Smooth muscle cell (in vitro differentiated cells): ENCODE results near the gene NDUFA3. TPM values are rescaled to one million over a fixed set of nuclear protein-coding genes. Genes with fewer than 3 reads are reported as not detected.

Experiments used
- DNase-seq: peaks from one replicate; lab custom pipeline; 2025; ENCODE audit not compliant: unreplicated experiment; lab: John Stamatoyannopoulos, UW
- H2AFZ ChIP-seq: fragments of 200-600 bp; sonication (generic); 2 replicates; pipeline ENCODE4 v1.6.0; 2016; ENCODE audit warnings: antibody characterized with exemption, low read depth, mild to moderate bottlenecking
- H3F3A ChIP-seq: fragments of 200-600 bp; sonication (generic); 2 replicates; pipeline ENCODE4 v1.6.0; 2017; ENCODE audit warnings: antibody characterized with exemption, low read depth
- H3K27ac ChIP-seq: fragments of 200-600 bp; sonication (generic); 2 replicates; pipeline ENCODE4 v1.5.1; 2016; ENCODE audit warnings: low read depth, mild to moderate bottlenecking
- H3K27me3 ChIP-seq: fragments of 200-600 bp; sonication (generic); 2 replicates; pipeline ENCODE4 v1.6.1; 2016; ENCODE audit warnings: low read depth, mild to moderate bottlenecking
- H3K36me3 ChIP-seq: fragments of 200-600 bp; sonication (generic); 2 replicates; pipeline ENCODE4 v1.5.1; 2016; ENCODE audit warnings: low read depth
- H3K4me1 ChIP-seq: fragments of 200-600 bp; sonication (generic); 2 replicates; pipeline ENCODE4 v1.5.1; 2016; ENCODE audit warnings: low read depth
- H3K4me2 ChIP-seq: fragments of 200-600 bp; sonication (generic); 2 replicates; pipeline ENCODE4 v1.6.0; 2016; ENCODE audit warnings: mild to moderate bottlenecking
- H3K4me3 ChIP-seq: fragments of 200-600 bp; sonication (generic); 2 replicates; pipeline ENCODE4 v1.5.1; 2016; ENCODE audit warnings: mild to moderate bottlenecking
- H3K79me2 ChIP-seq: fragments of 200-600 bp; sonication (generic); 2 replicates; pipeline ENCODE4 v1.6.0; 2016; ENCODE audit warnings: low read depth, mild to moderate bottlenecking
- H3K9ac ChIP-seq: fragments of 200-600 bp; sonication (generic); 2 replicates; pipeline ENCODE4 v1.6.0; 2016; ENCODE audit warnings: low read depth
- H3K9me3 ChIP-seq: fragments of 200-600 bp; sonication (generic); replicated peaks from 2 replicates; pipeline ENCODE4 v1.5.1; 2016; ENCODE audit warnings: low read depth
- H4K20me1 ChIP-seq: fragments of 200-600 bp; sonication (generic); 2 replicates; pipeline ENCODE4 v1.6.0; 2016; ENCODE audit warnings: low read depth
- CTCF ChIP-seq: fragments of 200-600 bp; sonication (generic); IDR thresholded peaks from 2 replicates; pipeline ENCODE4 v1.5.1; 2017; ENCODE audit warnings: borderline replicate concordance, mild to moderate bottlenecking, antibody characterized with exemption; ENCODE audit not compliant: insufficient read depth, poor library complexity, severe bottlenecking
- WGBS: methylation state at CpG from one replicate; pipeline ENCODE4 v1.1.7; 2016; ENCODE audit warnings: low lambda C conversion rate; 5-methylcytosine and 5-hydroxymethylcytosine counted together
- polyA plus RNA-seq: library from polyadenylated mRNA; unstranded; fragments of >200 nt; fragmentation: Nextera tagmentation; extraction: Ambion mirVana; gene quantifications from 2 replicates; pipeline ENCODE4 v1.2.1, GENCODE V29; 2016
- total RNA-seq: library from RNA; depleted of rRNA; stranded (reverse); fragments of >200 nt; gene quantifications from 2 replicates; pipeline ENCODE4 v1.2.3, GENCODE V29; 2014

NDUFA3 gene
- total and polyA plus RNA-seq, 2 experiments from 2014 or later: 29.8 to 249 TPM

DNA sequence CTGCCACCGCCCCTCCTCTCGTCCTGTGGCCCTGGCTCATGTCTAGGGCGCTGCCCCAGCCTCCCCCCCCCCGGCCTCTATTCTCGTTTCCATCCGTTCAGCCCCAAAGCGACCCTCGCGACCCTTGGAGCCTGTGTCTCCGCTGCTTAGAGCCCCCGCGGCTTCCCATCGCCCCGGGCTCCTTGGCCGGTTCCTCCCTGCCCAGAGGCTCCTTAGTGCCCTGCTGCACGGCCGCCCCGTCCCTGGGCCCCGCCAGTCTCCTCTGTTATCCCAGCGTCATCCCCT lies 25.7 kb downstream of the NDUFA3 start:
- Histone ChIP-seq H3K27ac (no peak overlapping the region), H2AFZ (no peak overlapping the region), H3K9me3 (no peaks in the 10 kb centered on the region), H3K36me3 (no peaks in the 10 kb centered on the region), H3F3A (no peaks in the 10 kb centered on the region), H3K4me3 (no peak overlapping the region), H4K20me1 (no peaks in the 10 kb centered on the region), H3K9ac (no peak overlapping the region), H3K79me2 (no peaks in the 10 kb centered on the region), H3K4me1 (no peaks in the 10 kb centered on the region), H3K4me2 (no peak overlapping the region), H3K27me3 (no peaks in the 10 kb centered on the region)
- TF ChIP-seq CTCF: no peak
- no peak for DNase-seq
- WGBS: 90% methylated on average over 11 of the region's 20 CpGs

GRCh38 chr19:54128796-54129616 lies 26.4 kb downstream of the NDUFA3 start:
- no peak overlapping the region for H3K27ac ChIP-seq
- no peak for TF ChIP-seq CTCF
- H3K36me3 ChIP-seq: no peaks in the 10 kb centered on the region
- H2AFZ ChIP-seq: no peak overlapping the region
- H3K27me3 ChIP-seq: no peaks in the 10 kb centered on the region
- H3K4me2 ChIP-seq: no peak overlapping the region
- H3K4me1 ChIP-seq: no peaks in the 10 kb centered on the region
- WGBS: 99% methylated on average over 41 of the region's 41 CpGs
- no peaks in the 10 kb centered on the region for H3F3A ChIP-seq
- DNase-seq: no peak
- H4K20me1 ChIP-seq: no peaks in the 10 kb centered on the region
- no peaks in the 10 kb centered on the region for H3K9me3 ChIP-seq
- H3K9ac ChIP-seq: no peak overlapping the region
- H3K4me3 ChIP-seq: no peak overlapping the region
- H3K79me2 ChIP-seq: no peaks in the 10 kb centered on the region

DNA sequence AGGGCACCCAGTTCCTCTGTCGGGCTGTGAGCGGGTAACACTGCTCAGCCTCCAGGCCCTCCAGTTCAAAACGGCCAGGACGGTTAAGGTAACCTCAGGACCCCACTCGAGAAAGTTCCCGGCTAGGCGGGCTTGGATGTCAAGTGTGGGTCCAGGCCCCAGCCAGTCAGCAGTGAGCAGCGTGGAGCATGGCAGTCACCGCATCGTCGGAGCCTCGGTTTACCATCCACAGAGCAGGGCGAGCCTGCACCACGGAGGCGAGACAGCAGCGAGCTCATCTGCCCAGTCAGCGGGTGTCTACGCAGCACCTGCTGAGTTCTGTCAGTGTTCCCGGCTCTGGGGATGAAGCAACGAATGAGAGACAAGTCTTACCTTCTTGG lies 27.0 kb downstream of the NDUFA3 start:
- WGBS: 97% methylated on average over 20 of the region's 20 CpGs
- no peak overlapping the region for H3K4me2 ChIP-seq
- no peaks in the 10 kb centered on the region for H3K9me3 ChIP-seq
- H3K27me3 ChIP-seq: no peaks in the 10 kb centered on the region
- no peaks in the 10 kb centered on the region for H3K79me2 ChIP-seq
- no peaks in the 10 kb centered on the region for H4K20me1 ChIP-seq
- H3K36me3 ChIP-seq: no peaks in the 10 kb centered on the region
- H3K4me3 ChIP-seq: no peak overlapping the region
- no peak overlapping the region for H3K27ac ChIP-seq
- no peak overlapping the region for H3K9ac ChIP-seq
- H3K4me1 ChIP-seq: no peaks in the 10 kb centered on the region
- no peak for TF ChIP-seq CTCF
- H2AFZ ChIP-seq: no peak overlapping the region
- DNase-seq: no peak
- H3F3A ChIP-seq: no peaks in the 10 kb centered on the region
